Karpas-422 (cell line): Measurements from ENCODE around the gene GIMAP2. TPM values are rescaled to one million over a fixed set of nuclear protein-coding genes. Genes with fewer than 3 reads are reported as not detected.

Source experiments
- DNase-seq: peaks from one replicate; pipeline ENCODE4 v3.0.0-alpha.2; 2015
- H2AFZ ChIP-seq: fragments of 200-600 bp; sonication (generic); 2 replicates; pipeline ENCODE4 v1.6.1; 2014; ENCODE audit warnings: antibody characterized with exemption, low read length, mixed read lengths
- H3K27ac ChIP-seq: fragments of 200-600 bp; sonication (generic); 2 replicates; pipeline ENCODE4 v1.5.1; 2014; ENCODE audit warnings: mild to moderate bottlenecking, low read length, moderate library complexity
- H3K27me3 ChIP-seq: fragments of 200-600 bp; sonication (generic); 2 replicates; pipeline ENCODE4 v1.6.1; 2014; ENCODE audit warnings: low read length, mixed read lengths
- H3K36me3 ChIP-seq: fragments of 200-600 bp; sonication (generic); 2 replicates; pipeline ENCODE4 v1.6.1; 2014; ENCODE audit warnings: low read length, mixed read lengths; ENCODE audit not compliant: insufficient read depth
- H3K4me1 ChIP-seq: fragments of 200-600 bp; sonication (generic); 2 replicates; pipeline ENCODE4 v1.6.1; 2014; ENCODE audit warnings: mild to moderate bottlenecking, low read length, mixed read lengths
- H3K4me2 ChIP-seq: fragments of 200-600 bp; sonication (generic); 2 replicates; pipeline ENCODE4 v1.6.1; 2014; ENCODE audit warnings: low read length, low read depth, mild to moderate bottlenecking; ENCODE audit not compliant: poor library complexity, severe bottlenecking
- H3K4me3 ChIP-seq: fragments of 200-600 bp; sonication (generic); 2 replicates; pipeline ENCODE4 v1.5.1; 2014; ENCODE audit warnings: mild to moderate bottlenecking, antibody characterized with exemption, low read length, mixed read lengths
- H3K79me2 ChIP-seq: fragments of 200-600 bp; sonication (generic); 2 replicates; pipeline ENCODE4 v1.6.1; 2014; ENCODE audit warnings: mild to moderate bottlenecking, low read length, mixed read lengths
- H3K9ac ChIP-seq: fragments of 200-600 bp; sonication (generic); 2 replicates; pipeline ENCODE4 v1.6.0; 2014; ENCODE audit warnings: low read length
- H3K9me2 ChIP-seq: fragments of 200-600 bp; sonication (generic), shearing (Covaris generic); replicated peaks from 2 replicates; pipeline ENCODE4 v1.6.0; 2014; ENCODE audit warnings: mild to moderate bottlenecking, low read length, moderate library complexity; ENCODE audit not compliant: insufficient read depth
- H3K9me3 ChIP-seq: fragments of 300-700, 200-600 bp; sonication (generic); 2 replicates; pipeline ENCODE4 v1.6.1; 2014; ENCODE audit warnings: low read length, mixed read lengths
- H4K20me1 ChIP-seq: fragments of 200-600 bp; sonication (generic); 2 replicates; pipeline ENCODE4 v1.6.1; 2014; ENCODE audit warnings: mild to moderate bottlenecking, antibody characterized with exemption, low read length, low read depth; ENCODE audit not compliant: insufficient read depth
- total RNA-seq: library from RNA; depleted of rRNA; stranded (reverse); fragments of >200 nt; shearing (Covaris generic); gene quantifications from 2 replicates; pipeline ENCODE4 v1.2.3, GENCODE V29; 2014; ENCODE audit warnings: low replicate concordance

GIMAP2 gene
- total RNA-seq, 1 experiment from 2014 or later: 1.3 TPM

GRCh38 chr7:150719436-150719835 lies 33.9 kb downstream of the GIMAP2 start:
- H3K4me1 ChIP-seq: no peaks in the 10 kb centered on the region

DNA sequence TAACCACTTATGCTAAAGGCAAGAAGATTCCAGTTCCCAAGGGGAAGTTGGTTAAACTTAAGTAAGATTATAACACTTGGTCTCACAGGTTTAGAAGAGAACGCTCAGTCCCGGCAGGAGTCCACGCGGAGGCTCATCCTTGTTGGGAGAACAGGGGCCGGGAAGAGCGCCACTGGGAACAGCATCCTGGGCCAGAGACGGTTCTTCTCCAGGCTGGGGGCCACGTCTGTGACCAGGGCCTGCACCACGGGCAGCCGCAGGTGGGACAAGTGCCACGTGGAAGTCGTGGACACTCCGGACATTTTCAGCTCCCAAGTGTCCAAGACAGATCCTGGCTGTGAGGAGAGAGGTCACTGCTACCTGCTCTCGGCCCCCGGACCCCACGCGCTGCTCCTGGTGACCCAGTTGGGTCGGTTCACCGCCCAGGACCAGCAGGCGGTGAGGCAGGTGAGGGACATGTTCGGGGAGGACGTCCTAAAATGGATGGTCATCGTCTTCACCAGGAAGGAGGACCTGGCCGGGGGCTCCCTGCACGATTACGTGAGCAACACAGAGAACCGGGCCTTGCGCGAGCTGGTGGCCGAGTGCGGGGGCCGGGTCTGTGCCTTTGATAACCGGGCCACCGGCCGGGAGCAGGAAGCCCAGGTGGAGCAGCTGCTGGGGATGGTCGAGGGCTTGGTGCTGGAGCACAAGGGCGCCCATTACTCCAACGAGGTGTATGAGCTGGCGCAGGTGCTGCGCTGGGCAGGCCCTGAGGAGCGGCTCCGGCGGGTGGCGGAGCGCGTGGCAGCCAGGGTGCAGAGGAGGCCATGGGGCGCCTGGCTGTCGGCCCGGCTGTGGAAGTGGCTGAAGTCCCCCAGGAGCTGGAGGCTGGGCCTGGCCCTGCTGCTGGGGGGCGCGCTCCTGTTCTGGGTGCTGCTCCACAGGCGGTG lies 34.7 kb downstream of the GIMAP2 start:
- Histone ChIP-seq H3K4me3 (no peak overlapping the region), H3K36me3 (no peaks in the 10 kb centered on the region), H3K4me1 (no peaks in the 10 kb centered on the region)

More at GRCh38 chr7:150719436-150719835, 33.9 kb downstream of the GIMAP2 start:
- no peak overlapping the region for H3K27ac ChIP-seq
- no peaks in the 10 kb centered on the region for H3K9me3 ChIP-seq
- no peak overlapping the region for H3K4me2 ChIP-seq
- no peaks in the 10 kb centered on the region for H3K36me3 ChIP-seq
- no peak overlapping the region for H2AFZ ChIP-seq
- no peaks in the 10 kb centered on the region for H3K79me2 ChIP-seq
- H3K27me3 ChIP-seq: no peaks in the 10 kb centered on the region
- no peaks in the 10 kb centered on the region for H3K9me2 ChIP-seq
- no peak overlapping the region for H3K4me3 ChIP-seq
- no peak overlapping the region for H3K9ac ChIP-seq
- no peak for DNase-seq
- no peaks in the 10 kb centered on the region for H4K20me1 ChIP-seq

DNA sequence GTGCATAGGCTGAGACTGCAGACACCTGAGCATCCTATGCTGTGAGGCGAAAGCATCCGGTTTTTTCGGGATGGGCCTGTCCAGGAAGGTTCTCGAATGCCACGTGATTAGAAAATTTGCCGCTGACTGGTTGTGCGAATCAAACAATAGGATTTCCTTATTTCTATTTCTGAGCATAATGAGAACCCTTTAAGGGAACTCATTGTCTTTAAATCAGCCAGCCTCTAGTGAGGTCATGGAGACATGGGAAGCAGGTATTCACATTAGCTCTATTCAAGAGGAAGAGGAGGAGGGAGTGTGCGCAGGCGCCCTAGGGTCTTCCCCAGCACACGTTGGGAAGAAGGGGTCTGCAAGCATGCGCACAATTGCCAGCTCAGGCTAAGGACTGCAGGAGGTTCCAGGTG lies 36.5 kb downstream of the GIMAP2 start:
- no peak overlapping the region for H3K4me2 ChIP-seq
- H4K20me1 ChIP-seq: no peaks in the 10 kb centered on the region
- no peak overlapping the region for H2AFZ ChIP-seq
- no peaks in the 10 kb centered on the region for H3K9me2 ChIP-seq
- H3K79me2 ChIP-seq: no peaks in the 10 kb centered on the region
- H3K9ac ChIP-seq: no peak overlapping the region
- H3K36me3 ChIP-seq: no peaks in the 10 kb centered on the region
- no peak overlapping the region for H3K27ac ChIP-seq
- no peaks in the 10 kb centered on the region for H3K4me1 ChIP-seq
- no peak overlapping the region for H3K4me3 ChIP-seq
- no peaks in the 10 kb centered on the region for H3K27me3 ChIP-seq
- DNase-seq: no peak
- H3K9me3 ChIP-seq: no peaks in the 10 kb centered on the region

More for the DNA sequence above, 34.7 kb downstream of the GIMAP2 start:
- Histone ChIP-seq H3K9me2 (no peaks in the 10 kb centered on the region), H3K4me2 (no peak overlapping the region), H3K27ac (no peak overlapping the region), H2AFZ (no peak overlapping the region), H3K79me2 (no peaks in the 10 kb centered on the region), H3K27me3 (no peaks in the 10 kb centered on the region), H3K9ac (no peak overlapping the region), H3K9me3 (no peaks in the 10 kb centered on the region), H4K20me1 (no peaks in the 10 kb centered on the region)
- no peak for DNase-seq

GRCh38 chr7:150722431-150722931 lies 37.0 kb downstream of the GIMAP2 start:
- H3K4me3 ChIP-seq: no peak overlapping the region
- DNase-seq: no peak
- no peak overlapping the region for H3K4me2 ChIP-seq
- no peaks in the 10 kb centered on the region for H3K79me2 ChIP-seq
- no peak overlapping the region for H2AFZ ChIP-seq
- H3K36me3 ChIP-seq: no peaks in the 10 kb centered on the region
- H3K9ac ChIP-seq: no peak overlapping the region
- no peak overlapping the region for H3K27ac ChIP-seq
- H3K27me3 ChIP-seq: no peaks in the 10 kb centered on the region
- no peaks in the 10 kb centered on the region for H3K9me3 ChIP-seq
- H3K4me1 ChIP-seq: no peaks in the 10 kb centered on the region
- no peaks in the 10 kb centered on the region for H3K9me2 ChIP-seq
- no peaks in the 10 kb centered on the region for H4K20me1 ChIP-seq

DNA sequence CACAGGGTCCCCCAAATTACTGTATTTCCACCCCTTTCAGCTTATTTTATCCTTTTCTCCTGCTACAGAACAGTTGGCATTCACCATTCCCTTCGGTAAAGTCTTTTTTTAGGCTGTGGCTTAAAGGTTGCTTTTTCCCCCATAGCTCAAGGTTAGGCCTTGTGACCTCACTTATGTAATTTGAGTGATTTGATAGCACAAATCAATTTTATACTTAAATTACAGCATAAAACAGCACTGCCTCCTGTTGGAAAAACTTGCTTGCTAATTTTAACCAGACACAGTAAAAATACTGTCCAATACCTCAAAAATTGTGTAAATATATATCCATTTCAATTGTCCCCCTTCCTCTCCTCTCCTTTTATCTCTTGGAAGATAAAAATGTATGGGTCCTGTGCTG lies 38.0 kb downstream of the GIMAP2 start:
- Histone ChIP-seq H3K4me3 (no peak overlapping the region), H3K79me2 (no peaks in the 10 kb centered on the region), H3K9me2 (no peaks in the 10 kb centered on the region), H3K27me3 (no peaks in the 10 kb centered on the region), H3K9me3 (no peaks in the 10 kb centered on the region), H3K36me3 (no peaks in the 10 kb centered on the region), H3K4me2 (no peak overlapping the region), H3K27ac (no peak overlapping the region), H2AFZ (no peak overlapping the region), H3K4me1 (no peaks in the 10 kb centered on the region), H3K9ac (no peak overlapping the region), H4K20me1 (no peaks in the 10 kb centered on the region)
- no peak for DNase-seq

- H3K36me3 ChIP-seq: no peaks in the 10 kb centered on the region
- no peak overlapping the region for H3K27ac ChIP-seq
- no peaks in the 10 kb centered on the region for H4K20me1 ChIP-seq
- H3K4me1 ChIP-seq: no peaks in the 10 kb centered on the region
- no peak overlapping the region for H2AFZ ChIP-seq
- no peak overlapping the region for H3K4me2 ChIP-seq
- no peaks in the 10 kb centered on the region for H3K27me3 ChIP-seq
- no peak overlapping the region for H3K4me3 ChIP-seq
- no peaks in the 10 kb centered on the region for H3K9me2 ChIP-seq
- no peaks in the 10 kb centered on the region for H3K79me2 ChIP-seq
- DNase-seq: no peak
- no peak overlapping the region for H3K9ac ChIP-seq
- no peaks in the 10 kb centered on the region for H3K9me3 ChIP-seq
Observed at GRCh38 chr7:150727381-150727780, 41.9 kb downstream of the GIMAP2 start.

GRCh38 chr7:150728011-150728410 lies 42.5 kb downstream of the GIMAP2 start:
- H3K4me2 ChIP-seq: no peak overlapping the region
- no peaks in the 10 kb centered on the region for H3K27me3 ChIP-seq
- no peak for DNase-seq
- H4K20me1 ChIP-seq: no peaks in the 10 kb centered on the region
- no peak overlapping the region for H3K9ac ChIP-seq
- H3K4me3 ChIP-seq: no peak overlapping the region
- H3K9me3 ChIP-seq: no peaks in the 10 kb centered on the region
- H2AFZ ChIP-seq: no peak overlapping the region
- H3K79me2 ChIP-seq: no peaks in the 10 kb centered on the region
- no peaks in the 10 kb centered on the region for H3K9me2 ChIP-seq
- H3K4me1 ChIP-seq: no peaks in the 10 kb centered on the region
- H3K27ac ChIP-seq: no peak overlapping the region
- no peaks in the 10 kb centered on the region for H3K36me3 ChIP-seq

DNA sequence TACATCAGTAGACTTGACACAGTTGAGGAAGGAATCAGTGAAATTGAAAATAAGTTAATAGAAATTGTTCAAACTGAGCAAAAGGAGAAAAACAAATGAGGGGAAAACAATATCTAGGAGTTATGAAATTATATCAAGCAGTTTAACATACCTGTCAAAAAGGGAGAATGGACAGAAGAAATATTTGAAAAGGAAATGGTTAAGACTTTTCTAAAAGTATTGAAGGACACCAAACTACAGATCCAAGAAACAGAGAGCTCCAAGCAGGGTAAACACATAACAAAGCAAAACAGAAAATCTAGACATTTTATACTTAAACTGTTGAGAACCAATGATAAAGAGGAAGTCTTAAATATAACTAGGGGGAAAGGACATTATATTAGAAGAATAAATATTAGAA lies 43.1 kb downstream of the GIMAP2 start:
- no peaks in the 10 kb centered on the region for H4K20me1 ChIP-seq
- H3K9me2 ChIP-seq: no peaks in the 10 kb centered on the region
- no peak overlapping the region for H2AFZ ChIP-seq

More for the DNA sequence above, 43.1 kb downstream of the GIMAP2 start:
- no peaks in the 10 kb centered on the region for H3K36me3 ChIP-seq
- no peaks in the 10 kb centered on the region for H3K27me3 ChIP-seq
- H3K27ac ChIP-seq: no peak overlapping the region
- H3K4me1 ChIP-seq: no peaks in the 10 kb centered on the region
- H3K79me2 ChIP-seq: no peaks in the 10 kb centered on the region
- DNase-seq: no peak
- no peak overlapping the region for H3K4me3 ChIP-seq
- H3K9ac ChIP-seq: no peak overlapping the region
- no peaks in the 10 kb centered on the region for H3K9me3 ChIP-seq
- no peak overlapping the region for H3K4me2 ChIP-seq
